IMR-90 (cell line): ENCODE measurements around the gene C17orf50. TPM values are rescaled to one million over a fixed set of nuclear protein-coding genes. Genes with fewer than 3 reads are reported as not detected.
A peak's percentile ranks its signal among the peaks of the same experiment; 100 is the strongest.

Experiments
- ATAC-seq: fragments of 200-7000 bp; cut with Tn5 transposase; 2 replicates; pipeline ENCODE4 v1.9.1; 2020; ENCODE audit warnings: low read depth, mild to moderate bottlenecking, moderate library complexity
- BruUV-seq: library from RNA; stranded (reverse); fragments of 400-500 nt; replicated peaks from 2 replicates; lab custom pipeline; 2021; lab: Mats Ljungman, UMichigan
- CTCF ChIA-PET: fragments of 300-600 bp; formaldehyde crosslinking; extraction: SDS; loops from one replicate; lab custom pipeline; 2021; ENCODE audit warnings: antibody characterized with exemption; lab: Yijun Ruan, JAX
- POLR2A ChIA-PET: fragments of 300-600 bp; sonication (Branson Sonifier 250); formaldehyde crosslinking; loops from one replicate; lab custom pipeline; 2022; ENCODE audit warnings: antibody characterized with exemption; ENCODE audit not compliant: unreplicated experiment; lab: Charles Lee
- DNase-seq: peaks from one replicate; pipeline ENCODE4 v3.0.0; 2013
- H2AFZ ChIP-seq: replicated peaks from 2 replicates; pipeline ENCODE3; 2013; ENCODE audit warnings: low read length, mild to moderate bottlenecking; ENCODE audit not compliant: poor library complexity
- H2AK5ac ChIP-seq: 2 replicates; pipeline ENCODE4 v1.6.1; 2013; ENCODE audit warnings: low read depth, low read length, inconsistent platforms
- H2AK9ac ChIP-seq: replicated peaks from 2 replicates; pipeline ENCODE3; 2013; ENCODE audit warnings: mild to moderate bottlenecking, low read depth, low read length, moderate library complexity; ENCODE audit not compliant: poor library complexity
- H2BK120ac ChIP-seq: 2 replicates; pipeline ENCODE4 v1.6.1; 2013; ENCODE audit warnings: low read depth, low read length, inconsistent platforms
- H2BK15ac ChIP-seq: 3 replicates; pipeline ENCODE4 v1.6.1; 2013; ENCODE audit warnings: low read depth, low read length, inconsistent platforms
- H2BK20ac ChIP-seq: 2 replicates; pipeline ENCODE4 v1.6.1; 2013; ENCODE audit warnings: low read depth, mild to moderate bottlenecking, inconsistent platforms, low read length, moderate library complexity
- H2BK5ac ChIP-seq: 2 replicates; pipeline ENCODE4 v1.6.1; 2013; ENCODE audit warnings: mild to moderate bottlenecking, low read depth, low read length, inconsistent platforms; ENCODE audit not compliant: poor library complexity, severe bottlenecking
- H3K14ac ChIP-seq: replicated peaks from 2 replicates; pipeline ENCODE4 v1.6.1; 2013; ENCODE audit warnings: low read depth, low read length, inconsistent platforms
- H3K18ac ChIP-seq: 2 replicates; pipeline ENCODE4 v1.6.1; 2013; ENCODE audit warnings: low read depth, low read length, control low read depth
- H3K23ac ChIP-seq: 2 replicates; pipeline ENCODE4 v1.6.1; 2013; ENCODE audit warnings: low read depth, low read length, inconsistent platforms
- H3K27ac ChIP-seq: 2 replicates; pipeline ENCODE4 v1.5.1; 2013; ENCODE audit warnings: mild to moderate bottlenecking, control low read depth, low read length; ENCODE audit not compliant: insufficient read depth
- H3K27me3 ChIP-seq: 2 replicates; pipeline ENCODE4 v1.6.1; 2013; ENCODE audit warnings: low read length; ENCODE audit not compliant: control insufficient read depth, insufficient read depth
- H3K36me3 ChIP-seq: 2 replicates; pipeline ENCODE4 v1.6.1; 2013; ENCODE audit warnings: low read length, mixed read lengths; ENCODE audit not compliant: control insufficient read depth, insufficient read depth
- H3K4ac ChIP-seq: 2 replicates; pipeline ENCODE4 v1.6.1; 2013; ENCODE audit warnings: low read depth, low read length, inconsistent platforms
- H3K4me1 ChIP-seq: 2 replicates; pipeline ENCODE4 v1.6.1; 2013; ENCODE audit warnings: low read length, mixed read lengths; ENCODE audit not compliant: control insufficient read depth, insufficient read depth
- H3K4me2 ChIP-seq: 2 replicates; pipeline ENCODE4 v1.6.1; 2013; ENCODE audit warnings: low read depth, mild to moderate bottlenecking, control low read depth, low read length, moderate library complexity
- H3K4me3 ChIP-seq: 2 replicates; pipeline ENCODE4 v1.5.1; 2013; ENCODE audit warnings: low read depth, mild to moderate bottlenecking, control low read depth, low read length, moderate library complexity; ENCODE audit not compliant: insufficient read depth
- H3K56ac ChIP-seq: 2 replicates; pipeline ENCODE4 v1.6.1; 2013; ENCODE audit warnings: low read length, inconsistent platforms; ENCODE audit not compliant: insufficient read depth; ENCODE audit errors: extremely low read depth
- H3K79me1 ChIP-seq, 2 experiments: 2 replicates each; pipeline ENCODE4 v1.6.1; 2013; ENCODE audit warnings: low read length in 2 of 2, inconsistent platforms in 1 of 2, low read depth in 1 of 2
- H3K9ac ChIP-seq: 2 replicates; pipeline ENCODE4 v1.6.1; 2013; ENCODE audit warnings: low read depth, low read length, control low read depth
- H3K9me1 ChIP-seq: 2 replicates; pipeline ENCODE4 v1.6.1; 2013; ENCODE audit warnings: low read length, inconsistent platforms; ENCODE audit not compliant: insufficient read depth
- H3K9me3 ChIP-seq: 2 replicates; pipeline ENCODE4 v1.6.1; 2013; ENCODE audit warnings: low read length; ENCODE audit not compliant: control insufficient read depth, insufficient read depth
- H4K20me1 ChIP-seq: 2 replicates; pipeline ENCODE4 v1.6.1; 2013; ENCODE audit warnings: low read length, inconsistent platforms; ENCODE audit not compliant: insufficient read depth
- H4K5ac ChIP-seq: 2 replicates; pipeline ENCODE4 v1.6.1; 2013; ENCODE audit warnings: mild to moderate bottlenecking, low read depth, low read length, control low read depth
- H4K8ac ChIP-seq, 2 experiments: 2 replicates each; pipeline ENCODE4 v1.6.1; 2013; ENCODE audit warnings: low read depth in 2 of 2, low read length in 2 of 2, control low read depth in 1 of 2, inconsistent platforms in 1 of 2
- H4K91ac ChIP-seq: 2 replicates; pipeline ENCODE4 v1.6.1; 2013; ENCODE audit warnings: low read depth, low read length, inconsistent platforms; ENCODE audit not compliant: insufficient read depth
- CEBPB ChIP-seq: IDR thresholded peaks from 2 replicates; pipeline ENCODE4 v1.6.1; 2012; ENCODE audit warnings: low read depth, low read length, improper control_type of control experiment
- MAZ ChIP-seq: IDR thresholded peaks from 2 replicates; pipeline ENCODE4 v1.6.1; 2012; ENCODE audit warnings: low read depth, mild to moderate bottlenecking, low read length, improper control_type of control experiment, moderate library complexity, borderline replicate concordance
- dilution Hi-C: fragments of 300-500 bp; cut with HindIII; formaldehyde crosslinking; loops from one replicate; pipeline ENCODE4 v1.14.3; 2018; ENCODE audit warnings: low sequenced_read_pairs; ENCODE audit not compliant: unreplicated experiment
- in situ Hi-C: fragments of 300-500 bp; cut with MboI; formaldehyde crosslinking; loops from 3 replicates; pipeline ENCODE4 v1.14.3; 2019; ENCODE audit warnings: low sequenced_read_pairs, inconsistent platforms, mixed read lengths
- intact Hi-C: fragments of 100-400 bp; cut with micrococcal nuclease; formaldehyde crosslinking; loops from 2 replicates; pipeline ENCODE4 v1.10.0; 2022
- polyA plus RNA-seq, 3 experiments: library from polyadenylated mRNA; depleted of rRNA; stranded (reverse); fragments of >200 nt; gene quantifications; 2 replicates each; pipeline ENCODE4 v1.2.3, GENCODE V29; 2012; ENCODE audit warnings: low replicate concordance in 1 of 3
- total RNA-seq: library from RNA; depleted of rRNA; stranded (reverse); fragments of >200 nt; gene quantifications from 2 replicates; pipeline ENCODE4 v1.2.3, GENCODE V29; 2012

C17orf50 gene
- total and polyA plus RNA-seq, 2 of the 4 experiments (the other 2 are of a cell fraction): not detected

DNA sequence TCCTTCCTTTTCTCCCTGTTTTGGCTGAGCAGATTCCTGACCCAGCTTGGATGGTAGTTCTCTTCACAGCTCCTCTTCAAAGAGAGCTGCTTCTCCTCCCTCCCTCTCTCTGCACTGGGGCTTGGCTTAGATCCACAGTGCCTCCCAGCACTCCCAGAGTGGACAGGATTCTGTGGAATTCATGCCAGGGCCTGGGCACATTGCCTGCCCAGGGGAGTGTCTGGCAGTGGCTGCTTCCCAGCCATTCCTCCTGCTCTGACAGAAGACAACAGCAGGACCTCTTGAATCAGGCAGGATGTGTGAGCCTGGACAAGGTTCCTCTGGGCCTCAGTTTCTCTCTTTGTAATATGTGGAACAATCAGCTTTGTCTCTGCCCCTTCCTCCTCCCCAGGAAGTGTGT, 39.3 kb downstream of the C17orf50 start:
- ATAC-seq: peak; percentile 23; the same call in 1 of the 2 replicates
- dilution Hi-C loops (no loop called here), in situ Hi-C loops (no loop called here), intact Hi-C loops (no loop called here)
- Histone ChIP-seq H3K9ac (no peak overlapping the region), H3K27me3 (peaks cover 42% of the 10 kb centered on the region), H3K27ac (no peak overlapping the region), H3K23ac (no peak overlapping the region), H3K18ac (no peak overlapping the region), H3K4me3 (no peak overlapping the region), H4K20me1 (no peaks in the 10 kb centered on the region), H4K8ac (no peak overlapping the region), H3K4ac (no peak overlapping the region), H3K36me3 (no peaks in the 10 kb centered on the region), H3K9me1 (no peaks in the 10 kb centered on the region), H2BK15ac (no peak overlapping the region), H2AK9ac (no peak overlapping the region), H3K56ac (no peak overlapping the region), H4K91ac (no peak overlapping the region), H3K9me3 (no peaks in the 10 kb centered on the region), H3K14ac (no peak overlapping the region), H4K5ac (no peak overlapping the region), H2AK5ac (no peak overlapping the region), H3K4me2 (no peak overlapping the region), H2BK5ac (no peak overlapping the region), H2AFZ (no peak overlapping the region), H3K79me1 (no peaks in the 10 kb centered on the region), H3K4me1 (no peaks in the 10 kb centered on the region; the same call in 1 of the 2 replicates), H2BK20ac (no peak overlapping the region), H2BK120ac (no peak overlapping the region)
- CTCF ChIA-PET: interaction anchor here (0.5 to 3.3 kb wide), 2 partner anchors 36 to 1473 kb away, joined by 5 to 15 read pairs; no protein-coding TSS in a partner anchor
- no peak for DNase-seq
- POLR2A ChIA-PET: no interaction called here
- BruUV-seq: no TSS peak
- TF ChIP-seq MAZ (no peak), CEBPB (no peak)
